ENCODE results near the gene DNER.
A peak's percentile ranks its signal among the peaks of the same experiment; 100 is the strongest.

DNER gene

DNA sequence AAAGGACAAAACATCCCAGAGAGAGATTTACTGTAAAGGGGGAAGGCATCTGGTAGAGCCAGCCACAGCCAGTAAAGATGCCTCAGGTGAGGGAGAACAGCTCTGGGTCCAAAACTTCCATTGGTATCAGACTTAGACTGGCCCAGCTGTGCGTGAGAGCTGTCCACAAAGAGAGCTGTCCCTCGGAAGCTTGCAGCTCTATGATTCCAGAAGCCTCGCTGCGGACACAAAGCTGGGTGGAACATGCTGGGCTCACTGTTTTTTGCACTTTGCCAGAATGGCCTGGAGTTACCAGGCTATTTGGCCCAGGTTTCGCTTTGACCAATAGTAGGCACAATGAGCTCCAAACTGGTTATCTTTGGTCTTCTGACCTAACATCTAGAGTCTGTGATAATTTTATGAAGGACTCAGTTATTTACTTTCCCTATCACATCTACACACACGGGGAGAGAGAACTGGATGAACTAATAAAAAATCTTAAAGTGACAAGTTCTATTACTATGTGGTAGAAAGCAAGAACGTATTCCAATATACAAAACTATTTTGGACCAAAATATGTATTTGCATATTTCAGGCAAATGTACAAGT is 101.9 kb downstream of the DNER start:
- H3K4me3 ChIP-seq (ENCODE audit: severe bottlenecking) = no peak overlapping the region
- no peak overlapping the region for H3K27ac ChIP-seq (ENCODE audit: poor library complexity, severe bottlenecking)
- H3K9me3 ChIP-seq (ENCODE audit: severe bottlenecking) = no peaks in the 10 kb centered on the region
- H3K27me3 ChIP-seq (ENCODE audit: insufficient read depth, poor library complexity, severe bottlenecking) = no peaks in the 10 kb centered on the region
- TF ChIP-seq, protein P1, sequence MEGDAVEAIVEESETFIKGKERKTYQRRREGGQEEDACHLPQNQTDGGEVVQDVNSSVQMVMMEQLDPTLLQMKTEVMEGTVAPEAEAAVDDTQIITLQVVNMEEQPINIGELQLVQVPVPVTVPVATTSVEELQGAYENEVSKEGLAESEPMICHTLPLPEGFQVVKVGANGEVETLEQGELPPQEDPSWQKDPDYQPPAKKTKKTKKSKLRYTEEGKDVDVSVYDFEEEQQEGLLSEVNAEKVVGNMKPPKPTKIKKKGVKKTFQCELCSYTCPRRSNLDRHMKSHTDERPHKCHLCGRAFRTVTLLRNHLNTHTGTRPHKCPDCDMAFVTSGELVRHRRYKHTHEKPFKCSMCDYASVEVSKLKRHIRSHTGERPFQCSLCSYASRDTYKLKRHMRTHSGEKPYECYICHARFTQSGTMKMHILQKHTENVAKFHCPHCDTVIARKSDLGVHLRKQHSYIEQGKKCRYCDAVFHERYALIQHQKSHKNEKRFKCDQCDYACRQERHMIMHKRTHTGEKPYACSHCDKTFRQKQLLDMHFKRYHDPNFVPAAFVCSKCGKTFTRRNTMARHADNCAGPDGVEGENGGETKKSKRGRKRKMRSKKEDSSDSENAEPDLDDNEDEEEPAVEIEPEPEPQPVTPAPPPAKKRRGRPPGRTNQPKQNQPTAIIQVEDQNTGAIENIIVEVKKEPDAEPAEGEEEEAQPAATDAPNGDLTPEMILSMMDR (IDR thresholded peaks at IDR 0.05; ENCODE audit: poor library complexity, severe bottlenecking) = no peak
- DNase-seq (ENCODE audit: low spot score) = no peak
- no peaks in the 10 kb centered on the region for H3K4me1 ChIP-seq (ENCODE audit: insufficient read depth, poor library complexity, severe bottlenecking)
- H3K36me3 ChIP-seq (ENCODE audit: low read depth) = no peaks in the 10 kb centered on the region
- no peak for ATAC-seq (ENCODE audit: low read depth)

DNA sequence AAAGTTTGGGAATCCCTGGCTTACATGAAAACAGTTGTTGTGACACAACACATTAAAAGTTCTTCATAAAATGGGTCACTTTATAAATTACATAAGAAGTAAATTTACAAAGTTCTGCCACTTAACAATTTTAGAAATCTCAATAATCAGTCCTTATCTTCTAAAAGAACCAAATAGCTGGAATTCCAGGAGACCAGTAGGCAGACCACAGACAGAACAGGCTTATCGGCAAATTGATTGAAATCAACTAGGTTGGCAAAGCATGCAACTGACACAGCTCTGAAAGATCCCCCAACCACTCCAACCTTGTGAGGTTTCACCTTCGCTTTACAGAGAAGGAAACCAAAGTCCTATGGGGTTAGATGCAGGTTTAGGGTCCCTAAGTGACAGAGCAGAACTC is 103.0 kb downstream of the DNER start:
- Histone ChIP-seq H3K4me1 (ENCODE audit: insufficient read depth, poor library complexity, severe bottlenecking) (no peaks in the 10 kb centered on the region), H3K4me3 (ENCODE audit: severe bottlenecking) (no peak overlapping the region), H3K9me3 (ENCODE audit: severe bottlenecking) (no peaks in the 10 kb centered on the region), H3K27me3 (ENCODE audit: insufficient read depth, poor library complexity, severe bottlenecking) (no peaks in the 10 kb centered on the region), H3K36me3 (ENCODE audit: low read depth) (no peaks in the 10 kb centered on the region), H3K27ac (ENCODE audit: poor library complexity, severe bottlenecking) (no peak overlapping the region)
- TF ChIP-seq, protein P1 (IDR thresholded peaks at IDR 0.05; ENCODE audit: poor library complexity, severe bottlenecking) = no peak
- no peak for ATAC-seq (ENCODE audit: low read depth)
- DNase-seq (ENCODE audit: low spot score) = no peak

DNA sequence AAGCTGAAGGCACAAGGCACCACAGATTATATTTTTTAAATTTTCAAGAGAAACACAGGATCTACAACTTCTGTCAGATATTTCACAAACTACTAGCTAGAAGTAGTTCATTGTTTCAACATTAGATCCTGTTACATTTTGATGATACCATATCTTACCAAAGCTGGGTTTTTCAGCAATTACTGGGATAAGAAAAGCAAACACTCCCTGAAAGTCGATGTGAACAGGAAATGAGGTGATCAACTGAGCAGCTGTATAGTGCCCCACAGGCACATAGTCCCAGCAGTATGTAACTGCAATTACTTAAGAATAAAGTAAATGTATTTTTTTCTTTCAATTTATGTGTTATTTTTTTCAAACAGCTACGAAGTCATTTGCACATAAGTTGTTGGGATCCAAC is 103.5 kb downstream of the DNER start:
- no peaks in the 10 kb centered on the region for H3K4me1 ChIP-seq (ENCODE audit: insufficient read depth, poor library complexity, severe bottlenecking)
- peak; percentile 66 for ATAC-seq (ENCODE audit: low read depth)
- H3K36me3 ChIP-seq (ENCODE audit: low read depth) = no peaks in the 10 kb centered on the region
- no peak overlapping the region for H3K4me3 ChIP-seq (ENCODE audit: severe bottlenecking)
- no peaks in the 10 kb centered on the region for H3K27me3 ChIP-seq (ENCODE audit: insufficient read depth, poor library complexity, severe bottlenecking)
- no peak overlapping the region for H3K27ac ChIP-seq (ENCODE audit: poor library complexity, severe bottlenecking)
- H3K9me3 ChIP-seq (ENCODE audit: severe bottlenecking) = no peaks in the 10 kb centered on the region
- TF ChIP-seq, protein P1 (IDR thresholded peaks at IDR 0.05; ENCODE audit: poor library complexity, severe bottlenecking) = no peak
- no peak for DNase-seq (ENCODE audit: low spot score)

DNA sequence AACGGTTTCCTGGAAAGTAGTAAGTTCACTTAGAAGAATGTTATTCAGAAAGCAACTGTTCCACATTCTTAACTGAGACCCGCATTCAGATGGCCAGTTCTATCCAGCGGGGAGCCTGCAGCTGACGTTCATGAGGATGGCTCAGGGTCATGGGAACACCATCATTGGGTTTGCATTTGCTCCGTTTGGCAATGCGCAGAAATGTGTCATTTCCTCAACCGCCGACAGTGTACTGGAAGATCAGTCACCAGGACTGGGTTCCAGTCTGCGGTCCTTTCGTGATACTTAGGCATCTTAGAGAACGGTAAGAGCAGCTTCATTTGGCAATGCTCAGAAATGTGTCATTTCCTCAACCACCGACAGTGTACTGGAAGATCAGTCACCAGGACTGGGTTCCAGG is 104.0 kb downstream of the DNER start:
- ATAC-seq (ENCODE audit: low read depth) (no peak), DNase-seq (ENCODE audit: low spot score) (no peak)
- no peak overlapping the region for H3K4me3 ChIP-seq (ENCODE audit: severe bottlenecking)
- TF ChIP-seq, protein P1 (IDR thresholded peaks at IDR 0.05; ENCODE audit: poor library complexity, severe bottlenecking) = no peak
- no peaks in the 10 kb centered on the region for H3K27me3 ChIP-seq (ENCODE audit: insufficient read depth, poor library complexity, severe bottlenecking)
- no peak overlapping the region for H3K27ac ChIP-seq (ENCODE audit: poor library complexity, severe bottlenecking)
- H3K9me3 ChIP-seq (ENCODE audit: severe bottlenecking) = no peaks in the 10 kb centered on the region
- no peaks in the 10 kb centered on the region for H3K4me1 ChIP-seq (ENCODE audit: insufficient read depth, poor library complexity, severe bottlenecking)
- no peaks in the 10 kb centered on the region for H3K36me3 ChIP-seq (ENCODE audit: low read depth)

DNA sequence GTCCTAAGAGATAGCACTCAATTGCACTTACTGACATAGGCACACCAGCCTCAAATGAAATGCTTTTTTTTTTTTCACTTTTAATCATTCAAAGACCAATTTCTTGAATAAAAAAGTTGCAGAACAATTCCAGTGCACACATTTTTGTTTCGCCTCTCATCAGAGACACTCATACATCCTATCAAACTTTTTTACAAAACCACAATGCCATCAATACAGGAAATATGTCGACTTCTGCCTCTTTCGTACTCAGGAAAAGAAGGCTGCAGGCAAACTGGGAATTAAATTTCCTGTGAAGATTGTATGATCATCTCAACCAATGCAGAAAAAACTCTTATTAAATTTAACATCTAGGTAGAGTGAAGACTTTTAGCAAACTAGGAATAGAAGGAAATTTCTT is 112.4 kb downstream of the DNER start:
- TF ChIP-seq, protein P1 (IDR thresholded peaks at IDR 0.05; ENCODE audit: poor library complexity, severe bottlenecking) = no peak
- no peaks in the 10 kb centered on the region for H3K9me3 ChIP-seq (ENCODE audit: severe bottlenecking)
- H3K4me3 ChIP-seq (ENCODE audit: severe bottlenecking) = no peak overlapping the region
- no peak for ATAC-seq (ENCODE audit: low read depth)
- H3K36me3 ChIP-seq (ENCODE audit: low read depth) = no peaks in the 10 kb centered on the region
- no peaks in the 10 kb centered on the region for H3K27me3 ChIP-seq (ENCODE audit: insufficient read depth, poor library complexity, severe bottlenecking)
- DNase-seq (ENCODE audit: low spot score) = no peak
- H3K4me1 ChIP-seq (ENCODE audit: insufficient read depth, poor library complexity, severe bottlenecking) = peaks cover 9% of the 10 kb centered on the region
- H3K27ac ChIP-seq (ENCODE audit: poor library complexity, severe bottlenecking) = no peak overlapping the region

All from RWPE2 (cell line).